Measurements from ENCODE around the gene TBC1D10B.
A peak's percentile ranks its signal among the peaks of the same experiment; 100 is the strongest.

The TBC1D10B gene

DNA sequence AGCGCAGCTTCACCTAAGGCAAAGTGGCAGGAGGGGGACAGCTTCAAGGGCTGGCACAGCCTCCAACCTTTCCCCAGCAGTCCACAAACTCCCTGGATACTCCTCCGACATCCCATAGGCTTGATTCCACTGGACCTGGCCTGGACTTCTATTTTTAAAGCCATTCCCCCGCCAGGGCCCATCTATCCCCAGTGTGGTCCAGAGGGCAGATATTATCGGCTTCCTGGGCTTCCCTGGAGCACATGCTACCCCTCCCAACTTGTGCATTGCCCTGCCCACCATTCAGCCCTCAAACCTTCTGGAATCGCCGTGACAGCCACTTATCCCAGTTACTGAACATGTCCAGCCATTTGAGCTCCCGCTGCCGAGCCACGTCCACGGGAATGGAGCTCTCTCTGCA is 5.1 kb downstream of the TBC1D10B start:
- no peaks in the 10 kb centered on the region for H3K9me3 Mint-ChIP-seq
- H3K4me1 Mint-ChIP-seq: peaks cover 46% of the 10 kb centered on the region
- DNase-seq (ENCODE audit: low spot score in 2 of 2) (no peak), ATAC-seq (replicated peaks; ENCODE audit: extremely low read depth, poor library complexity, severe bottlenecking) (no peak)
- no peak overlapping the region for H3K27ac Mint-ChIP-seq (ENCODE audit: low read depth)
- H3K27me3 Mint-ChIP-seq: no peaks in the 10 kb centered on the region
- H3K36me3 Mint-ChIP-seq (ENCODE audit: insufficient read depth): peaks cover 22% of the 10 kb centered on the region
- H3K4me3 Mint-ChIP-seq: no peak overlapping the region

DNA sequence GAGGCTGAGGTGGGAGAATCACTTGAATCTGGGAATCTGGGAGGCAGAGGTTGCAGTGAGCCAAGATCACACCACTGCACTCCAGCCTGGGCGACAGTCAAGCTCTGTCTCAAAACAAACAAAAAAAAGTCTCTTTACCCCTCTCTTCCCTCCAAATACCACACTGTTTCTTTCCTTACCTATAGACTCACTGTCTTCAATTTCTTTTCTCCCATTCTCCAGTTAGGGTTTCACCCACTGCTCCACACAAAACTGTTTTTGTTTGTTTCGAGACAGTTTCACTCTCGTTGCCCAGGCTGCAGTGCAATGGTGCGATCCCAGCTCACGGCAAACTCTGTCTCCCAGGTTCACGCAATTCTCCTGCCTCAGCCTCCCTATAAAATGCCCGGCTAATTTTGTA is 9.1 kb downstream of the TBC1D10B start:
- ATAC-seq (replicated peaks; ENCODE audit: extremely low read depth, poor library complexity, severe bottlenecking): no peak
- Mint-ChIP-seq H3K27ac (ENCODE audit: low read depth) (no peak overlapping the region), H3K4me1 (peaks cover 26% of the 10 kb centered on the region), H3K4me3 (no peak overlapping the region), H3K9me3 (no peaks in the 10 kb centered on the region), H3K36me3 (ENCODE audit: insufficient read depth) (peaks cover 28% of the 10 kb centered on the region), H3K27me3 (no peaks in the 10 kb centered on the region)
- DNase-seq (ENCODE audit: low spot score in 2 of 2): no peak

DNA sequence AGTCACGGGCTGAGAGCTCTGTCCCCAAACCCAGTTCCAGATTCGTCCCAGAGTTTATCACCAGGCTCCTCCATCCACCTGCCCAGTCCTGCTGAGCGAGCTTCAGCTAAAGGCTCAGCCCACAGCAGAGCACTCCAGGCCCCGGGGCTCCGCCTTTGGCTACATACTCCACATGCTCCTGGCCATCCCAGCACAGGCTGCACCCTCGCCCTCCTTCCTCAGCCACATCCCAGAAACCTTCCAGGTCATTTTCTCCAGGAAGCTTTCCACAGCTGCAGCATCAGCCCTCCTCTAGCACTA is 10.5 kb downstream of the TBC1D10B start:
- peaks cover 27% of the 10 kb centered on the region for H3K36me3 Mint-ChIP-seq (ENCODE audit: insufficient read depth)
- H3K27ac Mint-ChIP-seq (ENCODE audit: low read depth): no peak overlapping the region

DNA sequence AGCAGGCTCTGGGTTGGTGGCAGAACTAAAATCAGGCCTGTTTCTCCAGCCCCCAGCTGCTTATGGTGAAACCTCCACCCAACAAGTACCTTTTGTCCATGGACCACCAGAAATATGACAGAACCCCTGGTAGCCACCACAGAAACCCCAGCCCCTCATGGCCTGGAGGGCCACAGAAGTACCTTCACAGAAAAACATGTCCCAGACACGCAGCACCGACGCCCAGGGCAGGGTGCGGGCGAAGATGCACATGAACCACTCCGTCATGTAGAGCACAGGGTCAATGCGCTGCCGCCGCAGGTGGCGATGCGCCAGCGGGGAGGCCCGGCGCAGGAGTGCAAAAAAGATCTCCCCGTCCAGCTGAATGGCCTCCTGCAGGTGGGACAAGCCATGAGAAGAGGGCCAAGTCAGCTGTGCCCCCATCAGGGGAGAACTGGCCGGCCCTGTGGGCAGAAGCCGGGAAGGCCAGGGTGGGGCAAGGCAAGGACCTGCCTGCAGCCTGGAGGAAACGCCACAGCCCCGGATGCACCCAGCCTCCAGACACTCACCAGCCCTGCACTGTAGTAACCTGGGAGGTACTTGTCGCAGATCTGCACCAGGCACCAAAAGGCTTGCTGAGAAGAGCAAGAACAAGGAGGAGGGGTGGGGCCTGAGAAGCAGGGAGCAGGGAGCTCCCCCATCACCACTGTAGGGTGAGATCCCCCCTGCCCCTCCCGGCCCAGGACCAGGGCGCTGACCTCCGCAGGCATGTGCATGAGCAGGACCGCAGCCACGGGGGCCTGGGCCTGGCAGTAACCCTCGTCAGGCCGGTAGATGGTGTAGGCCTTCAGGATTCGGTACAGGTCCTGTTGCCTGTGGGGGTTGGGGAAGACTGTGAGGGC is 11.1 kb downstream of the TBC1D10B start:
- H3K4me3 Mint-ChIP-seq: no peak overlapping the region
- no peak overlapping the region for H3K27ac Mint-ChIP-seq (ENCODE audit: low read depth)
- no peak for ATAC-seq (replicated peaks; ENCODE audit: extremely low read depth, poor library complexity, severe bottlenecking)
- H3K4me1 Mint-ChIP-seq: peaks cover 40% of the 10 kb centered on the region
- no peaks in the 10 kb centered on the region for H3K9me3 Mint-ChIP-seq
- DNase-seq (ENCODE audit: low spot score in 2 of 2): no peak
- no peaks in the 10 kb centered on the region for H3K27me3 Mint-ChIP-seq
- H3K36me3 Mint-ChIP-seq (ENCODE audit: insufficient read depth): peaks cover 31% of the 10 kb centered on the region

More for the DNA sequence above, 10.5 kb downstream of the TBC1D10B start:
- H3K9me3 Mint-ChIP-seq: no peaks in the 10 kb centered on the region
- H3K4me3 Mint-ChIP-seq: no peak overlapping the region
- H3K27me3 Mint-ChIP-seq: no peaks in the 10 kb centered on the region
- ATAC-seq (replicated peaks; ENCODE audit: extremely low read depth, poor library complexity, severe bottlenecking): no peak
- no peak for DNase-seq (ENCODE audit: low spot score in 2 of 2)
- H3K4me1 Mint-ChIP-seq: peaks cover 34% of the 10 kb centered on the region

DNA sequence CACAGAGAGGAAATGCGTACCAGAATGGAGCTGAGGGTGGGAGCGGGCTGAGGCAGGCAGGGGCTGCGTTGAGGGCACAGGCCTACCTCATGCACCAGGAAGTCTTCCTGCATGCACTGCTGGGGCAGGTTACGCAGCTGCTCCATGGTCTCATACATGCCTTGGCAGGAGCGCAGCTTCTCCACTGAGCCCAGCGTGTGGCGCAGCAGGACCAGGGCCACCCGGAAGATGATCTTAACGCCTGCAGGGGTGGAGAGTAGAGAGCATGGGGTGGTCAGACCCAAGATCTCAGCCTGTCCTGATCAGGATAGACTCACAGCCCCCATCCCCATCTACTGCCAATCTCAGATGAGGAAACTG is 11.7 kb downstream of the TBC1D10B start:
- Mint-ChIP-seq H3K4me1 (peaks cover 45% of the 10 kb centered on the region), H3K27me3 (no peaks in the 10 kb centered on the region), H3K27ac (ENCODE audit: low read depth) (no peak overlapping the region), H3K9me3 (no peaks in the 10 kb centered on the region), H3K36me3 (ENCODE audit: insufficient read depth) (peaks cover 33% of the 10 kb centered on the region), H3K4me3 (no peak overlapping the region)
- no peak for DNase-seq (ENCODE audit: low spot score in 2 of 2)
- ATAC-seq (replicated peaks; ENCODE audit: extremely low read depth, poor library complexity, severe bottlenecking): no peak

DNA sequence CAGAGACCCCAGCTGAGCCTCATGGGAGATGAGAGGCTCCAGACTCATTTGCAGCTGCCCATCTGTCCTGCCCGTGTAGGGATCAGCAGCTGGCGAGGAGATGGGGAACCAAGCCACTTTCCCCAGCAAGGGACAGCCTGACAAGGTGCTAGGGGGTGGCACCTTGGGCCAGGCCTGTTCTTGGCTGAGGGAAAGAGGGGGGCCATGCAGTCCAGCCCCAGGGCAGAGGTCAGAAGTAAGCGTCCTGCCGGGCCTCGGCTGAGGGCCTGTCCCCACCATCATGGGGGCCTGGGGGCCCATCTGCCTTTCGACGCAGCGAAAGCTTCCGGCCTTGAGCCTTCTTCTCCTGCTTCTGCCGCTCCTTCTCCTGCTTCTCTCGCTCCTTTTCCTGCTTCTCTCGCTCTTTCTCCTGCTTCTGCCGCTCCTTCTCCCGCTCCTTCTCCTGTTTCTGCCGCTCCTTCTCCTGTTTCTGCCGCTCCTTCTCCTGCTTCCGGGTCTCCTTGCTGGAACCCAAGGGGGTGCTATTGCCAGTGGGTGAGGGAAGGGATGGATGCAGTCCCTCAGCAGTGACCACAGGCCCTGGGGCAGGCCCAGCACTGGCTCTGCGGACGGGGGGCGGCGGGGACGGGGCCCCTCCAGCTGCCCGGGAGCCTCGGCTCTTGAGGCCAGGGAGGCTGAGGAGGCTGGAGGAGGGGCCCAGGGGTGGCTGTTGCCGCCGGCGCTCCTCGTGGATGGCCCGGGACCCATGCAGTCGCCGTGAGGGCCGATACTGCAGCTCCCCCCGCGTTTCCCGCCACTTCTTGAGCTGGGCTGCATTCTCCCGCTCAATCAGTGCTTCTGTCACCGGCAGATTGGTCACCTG is 12.3 kb downstream of the TBC1D10B start:
- ATAC-seq (replicated peaks; ENCODE audit: extremely low read depth, poor library complexity, severe bottlenecking) (no peak), DNase-seq (ENCODE audit: low spot score in 2 of 2) (no peak)
- peaks cover 32% of the 10 kb centered on the region for H3K36me3 Mint-ChIP-seq (ENCODE audit: insufficient read depth)
- no peak overlapping the region for H3K4me3 Mint-ChIP-seq
- no peaks in the 10 kb centered on the region for H3K9me3 Mint-ChIP-seq
- H3K27ac Mint-ChIP-seq (ENCODE audit: low read depth): no peak overlapping the region
- H3K4me1 Mint-ChIP-seq: peaks cover 46% of the 10 kb centered on the region
- H3K27me3 Mint-ChIP-seq: no peaks in the 10 kb centered on the region

DNA sequence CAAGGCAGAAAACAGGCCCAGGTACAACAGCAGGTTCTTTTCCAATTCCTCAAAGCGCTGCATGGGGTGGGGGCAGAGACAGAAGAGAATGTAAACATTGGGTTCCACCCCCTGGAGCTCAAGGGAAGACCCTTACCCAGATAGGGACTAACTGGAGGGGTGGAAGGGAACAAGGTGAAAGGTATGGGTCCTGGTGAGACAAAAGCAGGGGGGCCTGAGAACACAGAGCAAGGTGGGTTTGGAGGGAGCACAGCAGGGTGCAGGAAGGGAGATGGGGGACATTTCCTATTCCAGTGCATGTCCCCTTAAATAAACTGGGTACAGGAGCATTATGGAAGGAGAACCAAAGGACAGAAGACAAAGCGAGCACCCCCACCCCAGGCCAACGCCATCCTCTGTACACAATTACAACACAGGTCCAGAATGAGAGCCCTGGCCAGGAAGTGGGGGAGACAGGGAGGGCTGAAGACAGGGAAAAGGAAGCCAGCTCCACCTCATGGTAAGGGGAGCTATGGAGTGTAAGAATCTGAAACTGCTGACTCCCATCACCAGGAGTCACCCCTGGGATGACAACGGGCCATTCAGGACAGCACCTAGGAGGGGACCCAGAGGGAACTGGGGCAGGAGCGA is 13.1 kb downstream of the TBC1D10B start:
- no peaks in the 10 kb centered on the region for H3K27me3 Mint-ChIP-seq
- H3K36me3 Mint-ChIP-seq (ENCODE audit: insufficient read depth): peaks cover 33% of the 10 kb centered on the region
- DNase-seq (ENCODE audit: low spot score in 2 of 2) (no peak), ATAC-seq (replicated peaks; ENCODE audit: extremely low read depth, poor library complexity, severe bottlenecking) (no peak)
- no peaks in the 10 kb centered on the region for H3K9me3 Mint-ChIP-seq
- no peak overlapping the region for H3K4me3 Mint-ChIP-seq
- H3K27ac Mint-ChIP-seq (ENCODE audit: low read depth): no peak overlapping the region
- H3K4me1 Mint-ChIP-seq: peaks cover 44% of the 10 kb centered on the region

DNA sequence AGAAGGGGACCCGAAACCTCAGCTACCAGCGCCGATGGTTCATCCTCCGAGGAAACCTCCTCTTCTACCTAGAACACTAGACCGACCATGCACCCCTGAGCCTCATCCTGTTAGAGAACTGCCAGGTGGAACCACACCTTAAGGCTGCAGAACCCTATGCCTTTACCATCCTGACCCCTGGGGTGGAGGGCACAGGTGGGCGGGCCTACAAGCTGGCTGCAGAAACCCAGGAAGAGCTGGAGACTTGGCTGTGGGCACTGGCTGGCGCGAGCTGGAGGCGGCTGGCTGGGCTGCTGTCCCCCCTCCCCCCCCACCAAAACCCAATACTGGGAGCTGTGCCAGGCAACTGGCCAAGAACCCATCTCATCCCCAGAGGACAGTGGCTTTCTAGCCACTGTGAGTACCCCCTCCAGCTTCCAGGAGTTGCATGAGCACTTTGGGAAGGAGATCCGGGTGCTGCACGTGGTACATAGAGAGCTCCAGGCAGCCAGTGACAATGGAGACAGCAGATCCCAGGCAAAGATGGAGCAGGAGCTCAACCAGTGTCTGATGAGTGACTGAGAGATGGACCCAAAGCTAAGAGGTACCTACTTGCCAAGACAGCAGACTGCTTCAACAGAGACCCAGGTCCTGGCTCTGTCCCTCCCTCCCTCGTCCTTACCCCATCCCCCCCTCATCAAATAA is 13.8 kb downstream of the TBC1D10B start:
- peaks cover 48% of the 10 kb centered on the region for H3K4me1 Mint-ChIP-seq
- DNase-seq (ENCODE audit: low spot score in 2 of 2) (no peak), ATAC-seq (replicated peaks; ENCODE audit: extremely low read depth, poor library complexity, severe bottlenecking) (no peak)
- H3K4me3 Mint-ChIP-seq: peak overlapping the region; percentile 97
- no peaks in the 10 kb centered on the region for H3K9me3 Mint-ChIP-seq
- peaks cover 35% of the 10 kb centered on the region for H3K36me3 Mint-ChIP-seq (ENCODE audit: insufficient read depth)
- H3K27me3 Mint-ChIP-seq: no peaks in the 10 kb centered on the region
- H3K27ac Mint-ChIP-seq (ENCODE audit: low read depth): peak overlapping the region; percentile 97

DNA sequence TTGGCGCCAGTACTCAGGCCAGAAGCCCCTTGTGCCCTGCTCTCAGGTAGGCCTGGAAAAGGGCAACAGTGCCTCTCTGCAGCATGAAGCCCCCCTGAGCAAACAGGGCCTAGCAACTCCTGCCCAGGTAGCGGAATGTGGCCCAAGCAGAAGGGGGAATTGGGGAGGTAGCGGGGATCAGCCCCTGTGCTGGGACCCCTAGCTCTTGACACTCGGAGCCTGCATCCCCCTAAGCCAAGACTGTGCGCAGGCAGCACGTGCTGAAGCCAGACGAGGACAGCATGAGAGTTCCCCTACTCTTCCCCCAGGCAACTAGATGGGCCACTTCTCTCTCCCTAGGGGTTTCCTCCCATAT is 14.4 kb downstream of the TBC1D10B start:
- H3K9me3 Mint-ChIP-seq: no peaks in the 10 kb centered on the region
- H3K4me3 Mint-ChIP-seq: peak overlapping the region; percentile 97
- no peaks in the 10 kb centered on the region for H3K27me3 Mint-ChIP-seq
- no peak for DNase-seq (ENCODE audit: low spot score in 2 of 2)
- peaks cover 54% of the 10 kb centered on the region for H3K4me1 Mint-ChIP-seq
- peak; percentile 8 for ATAC-seq (replicated peaks; ENCODE audit: extremely low read depth, poor library complexity, severe bottlenecking)
- H3K36me3 Mint-ChIP-seq (ENCODE audit: insufficient read depth): peaks cover 32% of the 10 kb centered on the region
- peak overlapping the region; percentile 97 for H3K27ac Mint-ChIP-seq (ENCODE audit: low read depth)

DNA sequence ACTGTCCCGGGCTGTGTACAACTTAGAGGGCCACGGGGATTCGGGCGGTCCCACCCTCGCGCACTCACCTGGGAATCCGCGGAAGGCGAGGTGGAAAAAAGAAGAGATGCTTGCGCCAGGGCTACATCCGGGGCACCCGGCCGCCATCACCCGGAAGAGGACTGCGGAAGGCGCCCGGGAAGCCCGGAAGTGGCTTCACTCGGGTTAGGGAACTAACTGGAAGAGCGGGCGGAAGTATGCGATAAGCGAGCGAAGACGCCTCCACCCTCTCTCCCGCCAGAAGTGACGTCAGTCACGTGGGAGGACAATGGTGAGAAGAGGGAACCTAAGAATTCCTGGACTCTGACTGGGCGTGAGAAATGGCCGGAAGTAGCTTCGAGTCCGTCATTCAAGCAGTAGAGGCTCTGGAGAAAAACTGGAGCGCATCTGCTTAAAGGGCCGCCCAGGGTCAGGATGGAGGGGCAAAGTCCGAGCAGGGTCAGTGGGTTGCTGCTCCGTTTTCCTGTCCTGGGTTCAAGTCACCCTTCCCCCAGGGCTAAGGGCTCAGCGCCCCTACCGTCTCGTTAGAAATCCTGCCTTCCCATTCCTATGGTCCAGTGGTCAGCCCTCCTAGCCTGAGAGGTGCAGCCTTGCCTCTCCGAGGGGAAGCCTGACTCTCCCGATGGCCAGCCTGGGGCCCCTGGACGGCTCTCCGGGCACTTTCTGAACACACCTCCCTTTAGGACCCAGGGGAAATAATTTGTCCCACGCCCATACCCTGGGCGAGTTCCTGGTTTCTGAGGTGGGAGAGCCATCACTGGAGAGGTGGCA is 14.9 kb downstream of the TBC1D10B start, which contains the start of gene CD2BP2:
CD2BP2 (minus strand) TSS at position 165 of the 810 bp plus-strand sequence. CDS start 627 bp downstream, outside the sequence.
- Mint-ChIP-seq H3K27me3 (no peaks in the 10 kb centered on the region), H3K4me3 (peak within 1 kb of the TSS; percentile 97), H3K4me1 (peaks cover 60% of the 10 kb centered on the region), H3K27ac (ENCODE audit: low read depth) (peak within 1 kb of the TSS; percentile 97), H3K9me3 (no peaks in the 10 kb centered on the region), H3K36me3 (ENCODE audit: insufficient read depth) (peaks cover 33% of the 10 kb centered on the region)
- ATAC-seq (replicated peaks; ENCODE audit: extremely low read depth, poor library complexity, severe bottlenecking) (peak; percentile 83), DNase-seq (ENCODE audit: low spot score in 2 of 2) (peak; percentile 68 to 71)

DNA sequence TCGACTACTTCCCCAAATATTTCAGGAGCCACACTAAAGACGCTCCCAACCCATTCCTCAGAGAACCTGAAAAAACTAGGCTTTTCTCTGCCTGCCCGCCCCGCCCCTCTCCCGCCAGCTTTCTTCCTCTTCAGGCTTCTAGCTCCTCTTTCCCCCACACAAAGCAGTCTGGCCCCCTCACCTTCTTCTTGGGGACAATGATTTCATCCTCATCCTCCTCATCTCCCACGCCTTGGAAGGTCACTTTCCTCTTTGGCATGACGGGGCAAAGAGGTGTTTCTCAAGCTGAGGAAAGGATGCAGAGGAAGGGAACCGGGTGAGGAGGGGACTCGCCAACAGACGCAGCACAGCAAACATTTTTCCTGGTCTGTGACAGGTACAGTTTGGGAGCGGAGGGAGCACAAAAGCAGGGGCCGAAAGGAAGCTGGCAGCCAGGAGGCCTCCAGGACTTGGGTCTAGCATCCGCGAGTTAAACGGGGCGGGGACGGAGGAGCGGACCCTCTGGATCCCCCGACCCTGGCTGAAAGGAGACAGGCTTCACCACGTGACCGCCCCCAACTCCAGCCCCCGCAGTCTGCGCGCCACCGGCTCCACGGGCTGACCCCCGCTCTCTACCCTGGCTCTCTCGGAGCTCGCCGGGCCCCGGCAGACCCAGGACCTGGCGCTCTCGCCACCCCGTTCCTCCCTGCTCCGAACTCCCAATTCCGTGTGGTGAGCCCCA is 15.7 kb downstream of the TBC1D10B start:
- peak overlapping the region; percentile 97 for H3K4me3 Mint-ChIP-seq

More for the DNA sequence above, 15.7 kb downstream of the TBC1D10B start:
- Mint-ChIP-seq H3K9me3 (no peaks in the 10 kb centered on the region), H3K27me3 (no peaks in the 10 kb centered on the region), H3K36me3 (ENCODE audit: insufficient read depth) (peaks cover 33% of the 10 kb centered on the region), H3K27ac (ENCODE audit: low read depth) (peak overlapping the region; percentile 97), H3K4me1 (peaks cover 68% of the 10 kb centered on the region)
- DNase-seq (ENCODE audit: low spot score in 2 of 2) (no peak), ATAC-seq (replicated peaks; ENCODE audit: extremely low read depth, poor library complexity, severe bottlenecking) (peak; percentile 9)

Measured in central memory CD8-positive, alpha-beta T cell (primary cell).